Ascending aorta (tissue), 2 donors: ENCODE results near the gene SCAF8. TPM values are rescaled to one million over a fixed set of nuclear protein-coding genes. Genes with fewer than 3 reads are reported as not detected.

ENCODE experiments used
- DNase-seq, 2 donors: peaks; one replicate each; pipeline ENCODE4 v3.0.0-alpha.2; 2019; ENCODE audit warnings: low spot score in 2 of 2
- H3K27ac ChIP-seq, 2 donors: fragments of 200-600 bp; sonication (generic); one replicate each; pipeline ENCODE4 v1.5.1; 2016 to 2017; ENCODE audit warnings: mild to moderate bottlenecking in 1 of 2
- H3K27me3 ChIP-seq: fragments of 200-600 bp; sonication (generic); one replicate; pipeline ENCODE4 v1.5.1; 2017
- H3K36me3 ChIP-seq, 2 donors: fragments of 200-600 bp; sonication (generic); one replicate each; pipeline ENCODE4 v1.5.1; 2016
- H3K4me1 ChIP-seq, 2 donors: fragments of 200-600 bp; sonication (generic); one replicate each; pipeline ENCODE4 v1.5.1; 2016 to 2017; ENCODE audit warnings: mild to moderate bottlenecking in 1 of 2
- H3K4me3 ChIP-seq, 2 donors: fragments of 200-600 bp; sonication (generic); one replicate each; pipeline ENCODE4 v1.5.1; 2016 to 2017; ENCODE audit warnings: mild to moderate bottlenecking in 1 of 2
- H3K9me3 ChIP-seq, 2 donors: fragments of 200-600 bp; sonication (generic); one replicate each; pipeline ENCODE4 v1.5.1; 2016
- intact Hi-C: fragments of 100-400 bp; cut with DNase I; formaldehyde crosslinking; loops from one replicate; pipeline ENCODE4 v1.15.1; 2023
- total RNA-seq: library from RNA; depleted of rRNA; stranded (reverse); fragments of >200 nt; gene quantifications from one replicate; pipeline ENCODE4 v1.1.0, GENCODE V29; 2016
- TF ChIP-seq, protein P1 (sequence below), 3 experiments: fragments of 200-600 bp in 2 of 3; fragments of 450-650 bp in 1 of 3; sonication (generic) in 2 of 3; IDR thresholded peaks; one replicate each; pipeline ENCODE4 v1.5.1; 2016 to 2019; ENCODE audit warnings: antibody characterized with exemption in 3 of 3, mild to moderate bottlenecking in 1 of 3, moderate library complexity in 1 of 3

The SCAF8 gene
- total RNA-seq, 1 donor from 2014 or later: 22.6 TPM

DNA sequence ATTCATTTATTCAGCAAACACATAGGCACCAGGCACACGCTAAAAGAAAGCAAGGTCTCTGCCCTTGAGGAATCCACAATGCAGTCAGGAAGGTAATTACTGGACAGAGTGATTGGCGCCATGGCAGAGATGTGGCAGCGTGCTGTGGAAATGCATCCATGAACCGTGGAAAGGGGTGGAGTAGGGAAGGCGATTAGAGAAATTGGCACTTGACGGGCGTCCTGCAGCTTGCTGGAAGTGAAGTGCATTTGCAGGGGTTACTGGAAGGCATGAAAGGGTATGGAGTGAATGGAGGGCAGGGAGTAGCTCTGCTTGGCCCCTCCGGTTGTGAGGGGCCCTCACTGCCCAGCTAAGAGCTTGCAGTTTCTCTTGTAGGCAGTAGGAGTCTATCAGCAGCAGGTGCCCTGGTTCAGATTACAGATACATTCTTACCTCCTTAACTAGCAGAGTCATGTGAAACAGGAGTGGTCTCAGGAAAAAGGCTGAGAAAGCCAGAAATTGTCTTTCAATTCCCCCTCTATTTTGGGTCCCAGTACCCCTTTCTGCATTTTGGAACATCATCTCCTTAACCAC is 139.4 kb downstream of the SCAF8 start:
- TF ChIP-seq, protein P1, sequence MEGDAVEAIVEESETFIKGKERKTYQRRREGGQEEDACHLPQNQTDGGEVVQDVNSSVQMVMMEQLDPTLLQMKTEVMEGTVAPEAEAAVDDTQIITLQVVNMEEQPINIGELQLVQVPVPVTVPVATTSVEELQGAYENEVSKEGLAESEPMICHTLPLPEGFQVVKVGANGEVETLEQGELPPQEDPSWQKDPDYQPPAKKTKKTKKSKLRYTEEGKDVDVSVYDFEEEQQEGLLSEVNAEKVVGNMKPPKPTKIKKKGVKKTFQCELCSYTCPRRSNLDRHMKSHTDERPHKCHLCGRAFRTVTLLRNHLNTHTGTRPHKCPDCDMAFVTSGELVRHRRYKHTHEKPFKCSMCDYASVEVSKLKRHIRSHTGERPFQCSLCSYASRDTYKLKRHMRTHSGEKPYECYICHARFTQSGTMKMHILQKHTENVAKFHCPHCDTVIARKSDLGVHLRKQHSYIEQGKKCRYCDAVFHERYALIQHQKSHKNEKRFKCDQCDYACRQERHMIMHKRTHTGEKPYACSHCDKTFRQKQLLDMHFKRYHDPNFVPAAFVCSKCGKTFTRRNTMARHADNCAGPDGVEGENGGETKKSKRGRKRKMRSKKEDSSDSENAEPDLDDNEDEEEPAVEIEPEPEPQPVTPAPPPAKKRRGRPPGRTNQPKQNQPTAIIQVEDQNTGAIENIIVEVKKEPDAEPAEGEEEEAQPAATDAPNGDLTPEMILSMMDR (IDR thresholded peaks at IDR 0.05): no peak
- intact Hi-C loops: no loop called here

DNA sequence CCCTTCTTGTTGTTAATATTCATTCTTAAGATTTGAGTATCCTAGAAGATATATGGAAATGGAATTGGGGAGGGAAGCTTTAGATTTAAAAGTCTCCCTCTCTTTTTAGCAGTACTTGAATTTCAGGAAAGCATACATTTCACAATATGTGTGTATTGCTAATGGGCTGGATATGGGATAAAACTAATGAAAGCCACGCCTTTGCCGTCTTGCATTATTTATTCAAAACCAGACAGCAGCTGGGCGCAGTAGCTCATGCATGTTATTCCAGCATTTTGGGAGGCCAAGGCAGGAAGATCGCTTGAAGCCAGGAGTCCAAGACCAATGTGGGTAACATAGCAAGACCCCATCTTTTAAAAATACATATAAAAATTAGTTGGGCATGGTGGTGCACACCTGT is 140.3 kb downstream of the SCAF8 start:
- no peak for DNase-seq
- H3K27ac ChIP-seq: no peak overlapping the region
- H3K36me3 ChIP-seq: no peaks in the 10 kb centered on the region
- H3K4me3 ChIP-seq: no peak overlapping the region
- no peaks in the 10 kb centered on the region for H3K4me1 ChIP-seq
- TF ChIP-seq, protein P1 (IDR thresholded peaks at IDR 0.05): no peak
- intact Hi-C loops: no loop called here
- H3K9me3 ChIP-seq: no peaks in the 10 kb centered on the region
- no peaks in the 10 kb centered on the region for H3K27me3 ChIP-seq

More for the DNA sequence above, 139.4 kb downstream of the SCAF8 start:
- H3K9me3 ChIP-seq: no peaks in the 10 kb centered on the region
- H3K27me3 ChIP-seq: no peaks in the 10 kb centered on the region
- H3K4me3 ChIP-seq: no peak overlapping the region
- H3K36me3 ChIP-seq: no peaks in the 10 kb centered on the region
- H3K4me1 ChIP-seq: no peaks in the 10 kb centered on the region
- no peak for DNase-seq
- H3K27ac ChIP-seq: no peak overlapping the region

DNA sequence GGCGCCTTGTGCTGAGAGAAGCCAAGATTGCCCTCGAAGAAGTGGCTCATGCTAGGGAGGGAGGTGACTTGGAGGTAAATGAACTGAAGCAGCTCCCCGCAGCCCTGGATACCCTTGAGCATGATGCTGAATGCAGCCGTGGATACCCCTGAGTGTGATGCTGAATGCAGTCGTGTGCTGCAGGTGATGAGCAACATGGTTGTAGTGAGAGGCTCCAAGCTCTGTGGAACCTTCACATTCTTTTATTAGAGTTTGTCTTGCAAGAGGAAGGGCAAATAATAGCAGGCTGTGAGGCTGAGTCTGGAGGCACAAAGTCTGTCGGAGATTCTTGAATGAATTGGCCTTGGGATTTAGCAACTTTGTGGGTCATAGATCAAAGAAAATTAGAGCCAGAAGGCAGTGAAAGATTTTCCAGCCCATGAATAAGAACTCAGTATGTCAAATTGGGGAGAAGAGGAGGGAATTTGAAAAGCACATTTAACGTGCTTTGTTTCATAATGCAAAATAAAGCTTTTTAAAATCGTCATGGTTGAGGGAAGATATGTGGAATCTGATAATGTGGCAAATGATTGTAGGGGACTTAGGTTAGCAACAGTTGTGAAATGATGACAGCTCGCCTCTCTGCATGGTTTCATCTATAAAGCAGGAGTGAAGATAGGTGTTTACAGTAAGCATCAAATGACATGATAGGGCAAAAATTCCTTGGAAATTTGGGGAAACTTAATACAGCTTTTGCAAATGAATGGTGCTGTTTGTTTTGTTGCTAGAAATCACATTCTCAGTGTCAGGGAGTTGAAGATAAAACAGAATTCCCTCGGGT is 141.8 kb downstream of the SCAF8 start:
- intact Hi-C loops: no loop called here
- TF ChIP-seq, protein P1 (IDR thresholded peaks at IDR 0.05): no peak
- Histone ChIP-seq H3K27me3 (no peaks in the 10 kb centered on the region), H3K27ac (no peak overlapping the region), H3K9me3 (no peaks in the 10 kb centered on the region), H3K36me3 (no peaks in the 10 kb centered on the region), H3K4me1 (no peaks in the 10 kb centered on the region), H3K4me3 (no peak overlapping the region)
- DNase-seq: no peak

DNA sequence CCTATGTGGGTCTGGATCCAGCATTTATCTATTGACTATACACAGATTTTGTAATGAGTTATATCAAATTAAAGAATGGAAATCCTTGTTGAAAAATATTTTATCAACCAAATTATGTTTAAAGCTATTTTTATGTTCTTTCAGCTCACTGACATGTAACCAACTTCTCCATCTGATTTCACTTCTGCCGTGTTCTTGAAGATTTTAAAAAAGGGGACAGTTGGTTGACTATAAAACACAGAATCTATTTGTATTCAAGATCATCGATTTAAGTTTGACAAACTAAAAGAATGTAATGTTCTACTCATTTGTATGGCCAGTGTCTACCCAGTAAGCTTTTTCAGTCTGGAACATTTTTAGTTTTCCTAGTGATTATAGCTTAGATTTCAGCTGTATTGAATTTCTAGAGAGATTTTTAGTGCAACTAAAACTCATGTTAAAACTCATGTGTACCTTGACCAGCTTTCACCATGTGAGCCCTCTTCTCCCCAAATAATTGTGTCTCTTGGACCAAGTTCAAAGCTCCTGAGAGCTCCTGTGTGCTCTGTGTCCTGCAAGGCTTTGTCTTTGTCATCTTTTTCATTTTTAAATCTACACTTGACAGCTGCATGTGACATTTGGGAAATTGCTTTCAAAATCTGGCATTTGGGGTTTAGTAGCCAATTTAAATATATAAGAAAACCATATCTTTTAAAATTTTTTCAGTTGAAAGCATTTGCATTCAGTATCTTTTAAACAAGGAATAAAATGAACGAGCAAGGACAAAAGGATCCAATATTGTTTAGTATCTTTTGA is 143.5 kb downstream of the SCAF8 start:
- no peak for DNase-seq
- intact Hi-C loops: no loop called here
- Histone ChIP-seq H3K27me3 (no peaks in the 10 kb centered on the region), H3K4me3 (no peak overlapping the region), H3K36me3 (no peaks in the 10 kb centered on the region), H3K27ac (no peak overlapping the region), H3K9me3 (no peaks in the 10 kb centered on the region), H3K4me1 (no peaks in the 10 kb centered on the region)
- TF ChIP-seq, protein P1 (IDR thresholded peaks at IDR 0.05): no peak

DNA sequence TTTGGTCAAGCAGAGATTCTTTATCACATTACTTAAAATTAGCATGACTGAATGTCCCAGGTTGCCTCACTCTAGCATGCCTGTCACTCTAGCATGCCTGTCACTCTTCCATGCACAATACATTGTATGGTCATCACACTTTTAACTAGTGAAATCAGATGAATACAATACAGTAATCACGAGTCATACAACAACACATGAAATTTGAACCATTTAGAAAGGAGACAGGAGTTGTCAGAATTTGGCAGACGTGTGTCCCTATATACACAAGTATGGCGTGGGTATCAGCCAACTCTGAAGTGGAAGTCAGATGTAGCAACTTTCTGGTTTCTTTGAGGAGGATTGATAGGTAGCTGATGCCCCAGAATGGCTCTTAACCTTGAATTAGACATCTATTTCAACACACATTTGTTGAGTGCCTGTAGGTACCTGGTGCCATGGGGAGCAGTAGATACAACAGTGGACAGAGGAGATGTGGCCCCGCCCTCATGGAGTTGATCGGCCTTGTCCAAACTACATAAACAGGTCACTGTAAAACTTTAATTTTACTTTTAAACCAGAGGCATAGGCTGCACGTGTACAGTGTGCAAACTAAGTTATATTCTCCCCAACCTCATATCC is 145.8 kb downstream of the SCAF8 start:
- Histone ChIP-seq H3K27ac (no peak overlapping the region), H3K4me1 (no peaks in the 10 kb centered on the region), H3K27me3 (no peaks in the 10 kb centered on the region), H3K4me3 (no peak overlapping the region), H3K9me3 (no peaks in the 10 kb centered on the region), H3K36me3 (no peaks in the 10 kb centered on the region)
- intact Hi-C loops: no loop called here
- DNase-seq: no peak
- TF ChIP-seq, protein P1 (IDR thresholded peaks at IDR 0.05): no peak
